HG03280 (cell line): ENCODE measurements around the gene TANGO2.

Source experiments
- ATAC-seq: cut with Tn5 transposase; IDR thresholded peaks from one replicate; pipeline ENCODE4 v1.9.1; 2021; ENCODE audit warnings: mild to moderate bottlenecking, moderate library complexity; ENCODE audit not compliant: unreplicated experiment

The TANGO2 gene

GRCh38 chr22:20083157-20083890 lies 62.4 kb downstream of the TANGO2 start:
- ATAC-seq, result no peak

DNA sequence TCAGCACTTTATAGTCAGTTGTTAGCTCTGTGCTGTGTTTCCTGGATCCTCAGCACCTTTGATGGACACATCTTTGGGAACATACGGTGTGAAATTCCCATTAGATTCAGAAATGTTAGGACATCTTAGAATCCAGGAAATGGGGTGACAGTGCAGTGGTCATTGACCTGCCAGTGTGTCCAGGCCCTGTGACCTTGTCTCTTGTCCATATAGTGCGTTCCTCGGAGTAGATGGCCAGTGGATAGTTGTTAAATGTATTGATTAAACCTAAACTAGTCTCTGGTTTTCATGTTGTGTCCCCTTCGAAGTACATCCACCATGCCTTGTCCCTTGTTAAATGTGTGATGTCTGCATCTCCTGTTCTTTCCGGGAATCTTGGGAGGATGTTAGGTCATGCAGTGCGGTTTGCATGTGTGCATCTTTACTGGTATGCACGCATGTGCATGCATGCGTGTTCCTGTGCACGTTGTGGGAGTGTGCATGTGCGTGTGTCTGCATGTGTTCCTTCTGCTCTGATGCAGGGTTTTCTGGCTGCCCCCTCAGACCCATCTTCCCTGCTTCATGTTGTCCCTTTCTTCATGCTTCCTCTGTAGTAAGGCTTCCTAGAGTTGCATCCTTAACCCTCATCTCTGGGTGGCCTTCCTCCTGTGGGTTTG lies 63.1 kb downstream of the TANGO2 start:
- ATAC-seq, result no peak

GRCh38 chr22:20084547-20085413 lies 63.9 kb downstream of the TANGO2 start:
- ATAC-seq, result no peak

GRCh38 chr22:20085651-20086050 lies 64.7 kb downstream of the TANGO2 start:
- no peak for ATAC-seq

DNA sequence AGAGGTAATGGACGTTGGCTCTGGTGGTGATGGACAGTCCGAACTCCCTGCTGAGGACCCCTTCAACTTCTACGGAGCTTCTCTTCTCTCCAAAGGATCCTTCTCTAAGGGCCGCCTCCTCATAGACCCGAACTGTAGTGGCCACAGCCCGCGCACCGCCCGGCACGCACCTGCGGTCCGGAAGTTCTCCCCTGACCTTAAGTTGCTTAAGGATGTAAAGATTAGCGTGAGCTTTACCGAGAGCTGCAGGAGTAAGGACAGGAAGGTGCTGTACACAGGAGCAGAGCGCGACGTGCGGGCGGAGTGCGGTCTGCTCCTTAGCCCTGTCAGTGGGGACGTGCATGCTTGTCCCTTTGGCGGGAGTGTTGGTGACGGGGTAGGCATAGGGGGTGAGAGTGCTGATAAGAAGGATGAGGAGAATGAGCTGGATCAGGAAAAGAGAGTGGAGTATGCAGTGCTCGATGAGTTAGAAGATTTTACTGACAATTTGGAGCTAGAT lies 65.2 kb downstream of the TANGO2 start:
- ATAC-seq, result no peak

- ATAC-seq, result no peak
Observed at GRCh38 chr22:20086763-20087162, 65.9 kb downstream of the TANGO2 start.

GRCh38 chr22:20087319-20088262 lies 66.7 kb downstream of the TANGO2 start:
- no peak for ATAC-seq

- ATAC-seq, result no peak
Observed at GRCh38 chr22:20088263-20088648, 67.3 kb downstream of the TANGO2 start.

- ATAC-seq, result no peak
Observed at GRCh38 chr22:20089226-20089976, 68.5 kb downstream of the TANGO2 start.

- no peak for ATAC-seq
Observed at GRCh38 chr22:20089977-20090729, 69.2 kb downstream of the TANGO2 start.

- no peak for ATAC-seq
Observed at GRCh38 chr22:20090730-20091240, 69.9 kb downstream of the TANGO2 start.

- no peak for ATAC-seq
Observed at GRCh38 chr22:20091690-20092476, 71.0 kb downstream of the TANGO2 start.

DNA sequence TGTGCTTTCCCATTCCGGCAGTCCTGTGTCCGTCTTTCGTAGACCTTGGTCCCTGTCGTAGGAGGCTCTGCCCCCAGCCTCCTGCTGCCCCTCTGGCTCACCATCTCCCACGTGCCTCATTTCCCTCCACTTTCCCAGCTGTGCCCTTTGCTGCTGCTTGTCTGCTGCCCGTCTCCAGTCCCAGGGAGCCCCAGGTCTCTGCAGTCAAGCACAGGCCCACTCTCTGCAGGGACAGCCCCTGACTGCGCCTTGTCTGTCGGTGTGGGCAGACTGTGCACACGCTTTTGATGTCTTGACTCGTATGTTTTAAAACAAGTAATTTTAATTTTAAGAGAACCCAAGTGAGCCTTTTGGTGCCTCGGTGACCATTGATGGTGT lies 71.6 kb downstream of the TANGO2 start:
- no peak for ATAC-seq

DNA sequence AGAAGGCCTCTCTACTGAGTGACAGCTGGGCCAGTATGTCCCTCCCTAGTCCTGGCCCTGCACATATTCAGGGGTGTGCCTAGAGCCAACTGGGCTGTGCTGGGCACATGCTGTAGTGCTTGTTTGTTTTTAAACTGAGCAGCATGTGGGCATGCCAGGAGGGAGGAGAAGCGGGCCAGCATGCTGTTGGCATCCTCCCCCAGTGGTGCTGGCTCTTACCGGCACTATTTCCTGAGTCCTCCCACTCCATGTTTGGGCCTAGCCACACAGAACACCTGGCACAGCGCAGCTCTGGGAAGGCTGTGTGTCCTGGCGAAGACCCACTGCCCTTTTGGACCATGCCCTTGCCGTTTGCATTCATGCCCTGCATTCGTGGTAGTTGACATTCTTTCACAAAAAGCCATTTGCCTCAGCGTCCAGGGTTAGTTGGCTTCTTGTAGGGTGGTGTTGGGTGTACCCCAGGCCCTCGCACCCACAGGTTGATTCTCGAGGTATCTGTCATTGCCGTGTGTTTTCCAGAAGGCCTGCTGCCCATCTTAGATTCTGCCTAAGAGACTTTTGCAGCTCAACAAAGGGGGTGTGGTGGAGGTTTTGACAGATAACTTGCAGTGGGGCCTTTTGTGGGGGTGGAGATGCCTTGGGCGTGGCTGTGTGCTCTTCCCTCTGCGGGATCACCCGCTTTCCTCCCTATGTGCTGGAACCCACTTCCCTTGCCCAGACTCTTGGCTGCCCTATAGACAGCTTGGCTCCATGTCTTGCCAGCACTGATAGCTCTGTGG lies 72.7 kb downstream of the TANGO2 start:
- ATAC-seq, result no peak

DNA sequence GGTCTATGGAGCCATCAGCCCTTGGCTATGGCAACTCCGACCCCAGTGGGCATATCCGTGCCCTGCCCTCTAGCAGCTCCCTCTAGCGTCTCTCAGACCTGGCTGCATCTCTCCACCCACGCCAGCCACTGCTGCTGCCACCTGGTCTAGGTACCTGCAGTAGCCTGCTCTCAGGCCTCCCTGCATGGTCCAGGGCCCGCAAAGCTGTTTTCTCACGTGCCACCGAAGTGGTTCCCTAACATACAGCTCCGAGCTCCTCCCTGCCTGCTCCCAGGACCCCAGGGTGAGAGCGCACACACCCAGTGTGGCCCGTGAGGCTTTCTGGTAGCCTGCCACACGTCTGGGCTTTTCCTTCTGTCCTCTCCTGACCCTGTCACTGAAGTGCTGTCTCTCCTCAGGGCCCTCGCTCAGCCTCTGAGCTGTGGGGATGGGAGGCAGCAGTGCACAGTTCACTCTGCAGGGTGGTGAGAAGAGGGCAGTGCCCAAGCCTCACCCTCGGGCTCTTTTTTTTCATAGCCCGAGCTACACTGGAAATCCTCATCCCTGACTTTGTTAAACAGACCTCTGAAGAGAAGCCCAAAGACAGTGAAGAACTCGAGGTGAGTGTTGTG lies 73.4 kb downstream of the TANGO2 start:
- no peak for ATAC-seq

DNA sequence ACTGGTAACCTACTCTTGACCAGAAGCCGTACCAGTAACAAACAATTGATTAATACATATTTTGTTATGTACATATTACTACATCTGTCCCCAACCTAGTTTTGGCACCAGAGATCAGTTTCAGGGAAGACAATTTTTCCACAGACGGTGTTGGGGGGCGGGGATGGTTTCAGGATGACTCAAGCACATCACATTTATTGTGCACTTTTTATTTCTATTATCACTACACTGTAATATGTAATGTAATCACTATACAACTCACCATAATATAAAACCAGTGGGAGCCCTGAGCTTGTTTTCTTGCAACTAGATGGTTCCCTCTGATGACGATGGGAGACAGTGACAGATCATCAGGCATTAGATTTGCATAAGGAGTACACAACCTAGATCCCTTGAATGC lies 74.6 kb downstream of the TANGO2 start:
- ATAC-seq, result no peak
